GM19468 (cell line): Measurements from ENCODE around the gene ATP1B1.

Experiments
- ATAC-seq: cut with Tn5 transposase; IDR thresholded peaks from one replicate; pipeline ENCODE4 v1.9.1; 2021; ENCODE audit warnings: mild to moderate bottlenecking, moderate library complexity, moderate number of reproducible peaks; ENCODE audit not compliant: unreplicated experiment; ENCODE audit errors: extremely low read depth

The ATP1B1 gene

GRCh38 chr1:169092399-169092798, 14.1 kb upstream of the ATP1B1 start:
- no peak for ATAC-seq

- no peak for ATAC-seq
Observed at GRCh38 chr1:169094897-169095569, 11.5 kb upstream of the ATP1B1 start.

- no peak for ATAC-seq
Observed at GRCh38 chr1:169098380-169098779, 8.1 kb upstream of the ATP1B1 start.

- ATAC-seq: no peak
Observed at GRCh38 chr1:169099561-169099960, 6.9 kb upstream of the ATP1B1 start.

- no peak for ATAC-seq
Observed at GRCh38 chr1:169100208-169100607, 6.3 kb upstream of the ATP1B1 start.

- no peak for ATAC-seq
Observed at GRCh38 chr1:169100651-169101088, 5.8 kb upstream of the ATP1B1 start.

DNA sequence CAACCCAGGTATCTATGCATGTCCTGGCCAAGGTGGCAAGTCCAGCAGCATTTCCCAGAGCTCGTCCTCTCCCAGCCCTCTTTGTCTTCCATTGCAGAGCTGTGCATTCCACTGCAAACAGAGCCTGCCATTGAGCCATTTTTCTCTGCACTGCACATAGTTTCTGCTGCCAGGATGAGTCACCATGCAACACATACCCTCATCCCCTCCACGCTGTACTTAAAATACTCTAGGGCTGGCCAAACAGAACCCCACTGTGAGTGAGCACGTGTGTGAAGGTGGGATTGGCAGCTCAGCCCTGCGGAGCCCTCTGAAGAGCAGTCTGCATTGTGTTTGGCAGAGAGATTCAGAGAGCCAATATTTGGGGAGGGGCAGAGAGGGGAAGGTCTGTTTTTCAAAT, 3.9 kb upstream of the ATP1B1 start:
- no peak for ATAC-seq

GRCh38 chr1:169103002-169103401, 3.5 kb upstream of the ATP1B1 start:
- no peak for ATAC-seq

DNA sequence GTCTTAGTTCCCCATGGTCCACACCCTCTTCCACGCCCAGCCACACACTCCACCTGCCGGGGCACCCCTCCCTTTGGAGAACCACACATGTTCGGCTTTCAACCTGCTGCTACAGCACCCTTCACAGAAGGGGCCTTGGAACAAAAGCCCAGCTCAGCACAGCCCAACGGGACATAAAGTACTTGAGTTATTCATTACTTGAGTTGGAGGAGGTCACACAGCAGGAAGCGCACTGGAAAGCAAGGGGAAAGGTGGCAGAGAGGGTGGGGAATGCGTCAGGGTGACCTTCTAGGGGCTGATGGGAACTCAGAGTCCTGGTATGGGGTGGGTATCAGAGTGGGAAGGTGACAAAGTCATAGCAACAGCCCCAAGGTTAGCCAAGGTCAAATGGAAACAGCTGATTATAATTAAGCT, 3.0 kb upstream of the ATP1B1 start:
- no peak for ATAC-seq

GRCh38 chr1:169105087-169105433, 1.4 kb upstream of the ATP1B1 start:
- no peak for ATAC-seq

DNA sequence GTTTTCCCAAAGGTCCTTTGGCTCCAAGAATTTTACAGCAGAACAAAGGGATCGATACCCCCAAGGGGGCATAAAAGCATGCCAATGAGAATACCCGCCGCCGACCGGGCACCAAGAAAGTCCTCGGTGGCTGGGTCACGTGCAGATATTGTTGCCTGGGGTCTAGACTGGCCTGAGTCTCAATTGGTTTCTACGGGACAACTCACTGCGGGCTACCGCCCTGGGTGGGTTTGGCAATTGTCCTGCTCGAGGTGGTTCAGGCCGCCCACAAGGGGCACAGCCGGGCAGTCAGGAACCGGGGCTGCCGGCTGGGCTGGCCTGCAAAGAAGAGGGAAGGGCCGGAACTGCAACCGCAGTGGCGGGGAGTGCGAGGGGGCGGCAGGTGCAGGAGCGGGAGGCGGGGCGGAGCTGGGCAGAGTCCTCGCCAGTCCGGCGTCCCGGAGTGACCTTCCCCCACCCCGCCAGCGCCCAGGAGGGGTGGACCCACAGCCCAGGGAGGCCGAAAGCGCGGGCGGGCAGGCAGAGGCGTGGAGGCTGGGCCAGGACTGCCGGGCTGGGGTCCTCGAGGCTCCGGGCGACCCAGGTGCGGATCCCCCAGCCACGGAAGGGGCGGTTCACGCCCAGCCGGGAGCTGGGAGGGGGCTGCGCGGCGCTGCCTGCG, 926 bp upstream of the ATP1B1 start:
- peak; percentile 6 for ATAC-seq

DNA sequence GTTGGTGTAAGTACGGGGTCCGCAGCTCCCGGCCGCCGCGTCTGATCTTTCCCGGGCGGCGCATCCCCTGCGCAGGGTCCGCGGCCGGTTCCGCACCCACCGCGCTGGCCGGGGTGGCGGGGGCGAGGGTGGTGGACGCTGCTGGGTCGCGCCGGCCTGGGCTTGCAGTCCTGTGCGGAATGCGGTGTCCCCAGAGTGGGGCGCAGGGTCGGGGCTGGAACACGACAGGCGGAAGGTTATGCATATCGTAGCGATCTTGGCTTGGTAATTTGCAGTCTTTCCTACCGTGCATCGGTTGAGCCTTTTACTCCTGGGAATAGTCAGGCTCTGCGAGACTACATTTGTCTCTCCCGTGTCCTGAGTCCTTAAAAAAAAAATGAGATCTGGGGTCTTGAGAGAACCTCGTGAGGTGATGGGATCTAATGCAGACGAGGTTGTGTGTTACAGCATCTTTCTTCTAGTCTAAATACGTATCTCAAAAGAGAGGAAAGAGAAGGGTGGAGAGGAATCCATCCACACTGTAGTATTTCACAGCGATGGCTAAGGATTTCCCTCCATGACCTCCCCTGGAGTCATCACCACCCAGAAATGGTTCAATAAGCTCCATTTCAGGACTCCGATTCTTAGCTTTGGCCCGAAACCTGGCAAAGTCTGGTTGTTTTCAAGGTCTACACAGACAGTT, 572 bp downstream of the ATP1B1 start:
- no peak for ATAC-seq

DNA sequence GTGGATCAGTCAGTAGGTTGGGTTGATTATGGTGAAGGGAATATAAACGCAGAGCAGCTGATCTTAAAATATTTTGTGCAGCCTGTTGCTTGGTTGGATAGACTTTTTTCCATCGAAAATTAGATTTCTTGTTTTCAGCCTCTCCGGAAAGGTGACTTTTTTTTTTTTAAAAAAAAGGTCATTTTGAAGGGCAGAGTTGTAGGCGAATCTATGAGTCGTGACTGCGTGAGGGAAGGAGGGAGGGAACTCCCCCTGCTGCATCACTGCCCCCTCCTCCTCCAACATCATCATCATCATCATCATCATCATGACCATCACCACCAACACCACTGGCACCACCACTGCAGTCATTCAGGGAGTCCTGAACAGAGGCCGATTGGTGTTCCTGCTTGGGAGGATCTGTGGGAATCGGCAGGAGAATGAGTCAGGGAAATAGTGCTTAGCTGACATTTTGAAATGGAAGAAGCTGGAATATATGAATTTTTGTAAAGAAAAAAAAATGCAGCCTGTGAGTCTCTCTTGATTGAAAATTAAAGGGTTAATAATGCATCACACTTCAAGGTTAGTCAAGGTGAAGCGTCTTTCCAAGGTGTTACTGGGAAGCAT, 1.2 kb downstream of the ATP1B1 start:
- no peak for ATAC-seq

DNA sequence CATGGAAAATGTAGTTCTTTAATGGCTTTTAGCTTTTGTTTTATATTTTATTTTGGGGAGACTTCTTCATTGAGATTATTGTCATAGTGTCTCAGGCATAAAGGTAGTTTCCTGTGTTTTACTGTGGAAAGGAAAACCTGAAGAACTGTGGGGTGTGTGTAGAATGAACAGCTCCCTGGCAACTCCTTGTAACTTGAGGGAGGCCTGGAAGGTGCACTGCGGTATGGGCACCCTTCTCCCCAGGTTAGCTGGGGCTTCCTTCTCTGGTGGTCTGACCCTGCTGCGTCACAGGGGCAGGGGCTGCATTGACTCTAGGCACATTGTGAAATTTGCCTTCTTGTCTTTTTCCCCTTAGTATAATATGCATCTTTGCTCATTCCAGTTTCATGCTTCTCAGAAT, 1.7 kb downstream of the ATP1B1 start:
- ATAC-seq: no peak

- ATAC-seq: no peak
Observed at GRCh38 chr1:169108863-169109560, 2.5 kb downstream of the ATP1B1 start.

DNA sequence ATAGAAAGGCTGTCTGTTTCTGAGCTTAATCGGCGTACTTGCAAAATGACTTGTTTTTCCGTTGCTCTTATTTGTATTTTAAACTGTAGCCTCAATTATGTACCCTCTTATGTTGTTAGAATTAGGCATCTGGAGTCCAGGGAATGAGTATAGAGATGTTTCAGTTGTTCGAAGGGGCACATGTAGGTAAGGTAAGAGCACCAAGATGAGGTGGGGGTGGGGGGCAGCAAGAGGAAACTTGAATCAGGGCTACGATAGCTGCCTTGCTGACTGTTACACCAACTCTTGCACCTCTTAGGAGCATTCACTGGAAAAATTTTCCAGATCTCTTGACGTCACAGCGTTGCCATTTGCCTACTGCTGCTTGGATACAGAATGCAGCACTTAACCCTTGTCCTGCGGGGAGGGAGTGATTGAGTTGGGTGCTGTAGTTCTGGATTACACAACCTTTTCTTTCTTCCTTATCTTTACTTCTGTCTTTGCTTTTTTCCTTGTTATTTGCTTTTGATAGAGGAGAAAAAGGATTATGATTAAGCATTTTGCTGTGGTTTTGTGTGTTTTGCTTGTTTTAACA, 3.2 kb downstream of the ATP1B1 start:
- ATAC-seq: no peak

DNA sequence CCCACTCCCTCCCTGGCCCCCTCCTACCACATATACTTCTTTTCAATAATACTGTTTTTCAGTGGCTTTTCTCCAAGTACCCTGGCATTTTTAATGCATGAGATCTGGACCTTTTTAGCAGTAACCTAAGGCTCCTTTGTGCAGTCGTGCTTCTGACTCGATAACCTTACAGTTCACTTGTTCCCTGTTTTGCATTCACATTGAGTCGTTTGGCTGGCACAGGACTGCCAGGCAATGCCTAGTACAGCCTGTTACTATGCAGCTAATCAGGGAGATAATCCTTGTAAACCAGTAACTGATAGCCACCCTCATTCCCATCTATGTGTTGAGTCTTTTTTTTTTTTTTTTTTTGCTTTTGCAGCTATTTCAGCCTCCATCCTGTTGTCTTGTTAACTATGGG, 3.7 kb downstream of the ATP1B1 start:
- no peak for ATAC-seq

- ATAC-seq: no peak
Observed at GRCh38 chr1:169110689-169111447, 4.4 kb downstream of the ATP1B1 start.

GRCh38 chr1:169111472-169111871, 5.0 kb downstream of the ATP1B1 start:
- no peak for ATAC-seq

- no peak for ATAC-seq
Observed at GRCh38 chr1:169112241-169112640, 5.8 kb downstream of the ATP1B1 start.
